Testis (tissue), 3 donors: ENCODE measurements around the gene TMEM120A. TPM values are rescaled to one million over a fixed set of nuclear protein-coding genes. Genes with fewer than 3 reads are reported as not detected.

Experiments
- DNase-seq: peaks from one replicate; pipeline ENCODE4 v3.0.0-alpha.2; 2019
- H3K27ac ChIP-seq, 2 donors: fragments of 200-600 bp; sonication (generic); one replicate each; pipeline ENCODE4 v1.5.1; 2019
- H3K27me3 ChIP-seq: fragments of 200-600 bp; sonication (generic); one replicate; pipeline ENCODE4 v1.5.1; 2019
- H3K36me3 ChIP-seq: fragments of 200-600 bp; sonication (generic); one replicate; pipeline ENCODE4 v1.5.1; 2017; ENCODE audit warnings: low read depth; ENCODE audit errors: missing control alignments
- H3K4me1 ChIP-seq: fragments of 200-600 bp; sonication (generic); one replicate; pipeline ENCODE4 v1.5.1; 2019
- H3K4me3 ChIP-seq, 2 donors: fragments of 200-600 bp; sonication (generic); one replicate each; pipeline ENCODE4 v1.5.1; 2017 to 2019
- H3K9me3 ChIP-seq: fragments of 200-600 bp; sonication (generic); one replicate; pipeline ENCODE4 v1.5.1; 2017
- POLR2A ChIP-seq: fragments of 450-650 bp; IDR thresholded peaks from one replicate; pipeline ENCODE4 v1.6.1; 2017; ENCODE audit warnings: antibody characterized with exemption, mild to moderate bottlenecking, moderate library complexity
- WGBS, 2 donors: methylation state at CpG; one replicate each; pipeline ENCODE4 v1.1.5; 2018; 5-methylcytosine and 5-hydroxymethylcytosine counted together
- intact Hi-C: fragments of 100-400 bp; cut with DNase I; formaldehyde crosslinking; loops from one replicate; pipeline ENCODE4 v1.15.1; 2023; ENCODE audit warnings: low total_unique reads
- polyA plus RNA-seq: library from polyadenylated mRNA; stranded (reverse); fragments of 350-450 nt; fragmentation: Illumina TruSeq; extraction: RNeasy Lipid Tissue Mini Kit (QIAGEN cat#74804); gene quantifications from one replicate; pipeline ENCODE4 v1.2.3, GENCODE V29; 2014; ENCODE audit warnings: low read depth, low replicate concordance; ENCODE audit not compliant: insufficient read depth
- total RNA-seq, 2 donors: library from RNA; depleted of rRNA; stranded (reverse); fragments of >200 nt; gene quantifications; one replicate each; pipeline ENCODE4 v1.2.3, GENCODE V29; 2016
- TF ChIP-seq, protein P1 (sequence below), 3 experiments: fragments of 450-650 bp in 2 of 3; fragments of 200-600 bp in 1 of 3; sonication (generic) in 1 of 3; IDR thresholded peaks; one replicate each; pipeline ENCODE4 v1.5.1; 2016 to 2019; ENCODE audit warnings: antibody characterized with exemption in 3 of 3, mild to moderate bottlenecking in 2 of 3, moderate library complexity in 1 of 3

Gene TMEM120A
- total and polyA plus RNA-seq, 3 donors from 2014 or later = 85.9 to 270 (median 150) TPM

DNA sequence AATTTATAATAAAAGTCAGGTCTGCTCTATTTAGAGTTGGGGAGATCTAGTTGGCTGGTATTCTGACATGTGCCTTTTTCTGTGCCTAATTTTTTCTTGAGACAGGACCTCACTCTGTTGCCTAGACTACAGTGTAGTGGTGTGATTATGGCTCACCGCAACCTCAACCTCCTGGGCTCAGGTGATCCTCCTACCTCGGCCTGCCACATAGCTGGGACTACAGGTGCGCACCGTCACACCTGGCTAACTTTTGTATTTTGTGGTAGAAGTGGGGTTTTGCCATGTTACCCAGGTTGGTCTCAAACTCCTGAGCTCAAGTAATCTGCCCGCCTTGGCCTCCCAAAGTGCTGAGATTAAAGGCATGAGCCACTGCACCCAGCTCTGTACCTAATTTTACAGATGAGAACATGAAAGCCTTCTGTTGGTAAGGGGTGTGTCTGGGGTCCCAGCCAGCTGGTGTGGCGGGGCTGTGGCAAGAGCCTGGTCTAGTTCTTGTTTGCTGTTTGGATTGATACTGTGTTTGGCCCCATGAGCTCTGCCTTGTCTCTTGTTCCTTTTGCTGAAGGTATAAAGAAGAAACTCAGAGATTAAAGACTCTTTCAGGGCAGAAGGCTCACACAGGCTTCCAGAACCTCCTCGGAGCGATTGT lies 48.1 kb downstream of the TMEM120A start:
- WGBS, 2 donors = 83 to 86% methylated on average over 8 of the region's 8 CpGs
- TF ChIP-seq, protein P1, sequence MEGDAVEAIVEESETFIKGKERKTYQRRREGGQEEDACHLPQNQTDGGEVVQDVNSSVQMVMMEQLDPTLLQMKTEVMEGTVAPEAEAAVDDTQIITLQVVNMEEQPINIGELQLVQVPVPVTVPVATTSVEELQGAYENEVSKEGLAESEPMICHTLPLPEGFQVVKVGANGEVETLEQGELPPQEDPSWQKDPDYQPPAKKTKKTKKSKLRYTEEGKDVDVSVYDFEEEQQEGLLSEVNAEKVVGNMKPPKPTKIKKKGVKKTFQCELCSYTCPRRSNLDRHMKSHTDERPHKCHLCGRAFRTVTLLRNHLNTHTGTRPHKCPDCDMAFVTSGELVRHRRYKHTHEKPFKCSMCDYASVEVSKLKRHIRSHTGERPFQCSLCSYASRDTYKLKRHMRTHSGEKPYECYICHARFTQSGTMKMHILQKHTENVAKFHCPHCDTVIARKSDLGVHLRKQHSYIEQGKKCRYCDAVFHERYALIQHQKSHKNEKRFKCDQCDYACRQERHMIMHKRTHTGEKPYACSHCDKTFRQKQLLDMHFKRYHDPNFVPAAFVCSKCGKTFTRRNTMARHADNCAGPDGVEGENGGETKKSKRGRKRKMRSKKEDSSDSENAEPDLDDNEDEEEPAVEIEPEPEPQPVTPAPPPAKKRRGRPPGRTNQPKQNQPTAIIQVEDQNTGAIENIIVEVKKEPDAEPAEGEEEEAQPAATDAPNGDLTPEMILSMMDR (IDR thresholded peaks at IDR 0.05) = no peak
- TF ChIP-seq POLR2A = no peak

DNA sequence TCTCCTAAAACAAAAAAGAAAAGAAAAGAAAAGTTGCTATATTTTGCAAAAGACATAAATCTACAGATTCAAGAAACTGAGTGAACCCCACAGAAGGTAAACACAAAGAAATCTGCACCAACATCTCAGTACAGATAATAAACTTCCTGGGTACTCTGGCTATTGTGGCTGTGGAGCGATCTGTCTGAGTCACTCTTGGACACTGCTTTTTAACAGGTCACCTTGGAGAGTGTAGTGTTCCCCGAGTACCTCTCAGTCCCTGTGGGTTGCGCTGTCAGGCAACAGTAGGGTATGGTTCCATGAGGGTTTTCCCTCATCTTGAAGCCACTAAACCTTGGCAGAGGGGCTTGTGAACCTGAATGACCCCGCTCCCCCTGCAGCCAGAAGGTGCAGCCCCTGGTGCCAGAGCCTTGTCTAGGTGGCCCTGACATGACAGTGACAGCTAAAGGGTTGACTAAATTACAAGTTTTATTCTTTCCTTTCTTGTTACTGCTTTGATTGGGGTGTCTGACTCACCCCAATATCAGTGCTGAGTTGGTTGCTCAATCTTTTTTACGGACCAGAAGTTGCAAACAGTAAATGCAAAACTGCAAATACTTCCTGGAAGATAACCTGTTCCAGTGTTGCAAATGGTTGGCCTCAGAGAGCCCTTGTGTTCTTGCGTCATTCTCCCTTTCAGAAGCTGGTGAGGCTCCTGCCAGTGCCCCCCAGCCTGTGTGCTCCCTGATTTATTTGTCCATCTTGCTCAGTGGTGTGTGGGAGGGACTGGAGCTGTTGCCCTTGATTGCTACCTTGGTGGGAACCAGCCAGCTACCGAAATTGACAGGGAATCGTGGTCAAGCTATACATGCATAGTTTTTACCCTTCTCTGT lies 48.9 kb downstream of the TMEM120A start:
- intact Hi-C loops = no loop called here
- no peaks in the 10 kb centered on the region for H3K27me3 ChIP-seq
- H3K9me3 ChIP-seq = no peaks in the 10 kb centered on the region
- TF ChIP-seq POLR2A = no peak
- TF ChIP-seq, protein P1 (IDR thresholded peaks at IDR 0.05) = no peak
- peaks cover 9% of the 10 kb centered on the region for H3K4me1 ChIP-seq
- 78 to 80% methylated on average over 8 of the region's 8 CpGs for WGBS, 2 donors
- H3K4me3 ChIP-seq = no peak overlapping the region
- no peaks in the 10 kb centered on the region for H3K36me3 ChIP-seq
- no peak overlapping the region for H3K27ac ChIP-seq
- DNase-seq = no peak

More for the DNA sequence above, 48.1 kb downstream of the TMEM120A start:
- H3K36me3 ChIP-seq = no peaks in the 10 kb centered on the region
- no peak for DNase-seq
- no peak overlapping the region for H3K4me3 ChIP-seq
- intact Hi-C loops = no loop called here
- H3K4me1 ChIP-seq = peaks cover 9% of the 10 kb centered on the region
- no peaks in the 10 kb centered on the region for H3K27me3 ChIP-seq
- H3K9me3 ChIP-seq = no peaks in the 10 kb centered on the region
- H3K27ac ChIP-seq = no peak overlapping the region

DNA sequence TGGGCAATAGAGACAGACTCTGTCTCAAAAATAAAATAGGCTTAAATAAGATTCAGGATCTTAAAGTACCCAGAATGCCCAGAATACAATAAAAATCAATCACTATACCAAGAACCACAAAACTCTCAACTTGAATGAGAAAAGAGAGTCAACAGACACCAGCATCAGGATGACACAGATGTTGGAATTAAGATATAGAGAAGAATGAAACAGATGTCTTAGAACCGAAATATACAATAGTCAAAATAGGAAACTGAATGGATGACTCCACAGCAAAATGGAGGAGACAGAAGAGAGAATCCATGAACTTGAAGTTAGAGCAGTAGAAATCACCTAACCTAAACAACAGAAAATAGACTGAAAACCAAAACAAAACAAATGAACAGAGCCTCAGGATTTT lies 49.9 kb downstream of the TMEM120A start:
- WGBS, 2 donors = 83 to 89% methylated on average over 1 of the region's 1 CpG
- Histone ChIP-seq H3K27ac (no peak overlapping the region), H3K36me3 (no peaks in the 10 kb centered on the region), H3K4me3 (no peak overlapping the region), H3K27me3 (no peaks in the 10 kb centered on the region), H3K9me3 (no peaks in the 10 kb centered on the region), H3K4me1 (peaks cover 9% of the 10 kb centered on the region)
- no peak for DNase-seq
- no peak for TF ChIP-seq POLR2A
- TF ChIP-seq, protein P1 (IDR thresholded peaks at IDR 0.05) = no peak
- intact Hi-C loops = no loop called here

DNA sequence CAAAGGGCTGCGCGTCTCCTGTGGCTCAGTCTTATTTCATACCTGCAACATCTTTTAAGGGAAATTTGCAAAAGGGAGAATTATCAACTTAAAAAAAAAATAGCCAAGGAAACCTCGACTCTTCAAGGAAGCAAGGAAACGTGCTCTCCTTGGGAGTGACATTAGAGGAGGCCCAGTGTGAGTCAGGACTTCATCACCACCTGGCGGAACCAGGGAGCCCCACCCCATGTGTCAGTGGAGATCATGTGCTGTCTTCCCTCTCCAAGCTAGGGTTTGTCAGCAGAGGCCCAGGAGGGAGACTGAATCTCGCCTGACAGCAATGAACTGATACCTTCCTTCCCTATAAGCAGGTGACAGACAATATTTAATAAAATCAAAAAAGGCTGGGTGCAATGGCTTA lies 50.5 kb downstream of the TMEM120A start:
- no peak for TF ChIP-seq POLR2A
- TF ChIP-seq, protein P1 (IDR thresholded peaks at IDR 0.05) = no peak
- Histone ChIP-seq H3K27me3 (no peaks in the 10 kb centered on the region), H3K27ac (no peak overlapping the region), H3K36me3 (no peaks in the 10 kb centered on the region), H3K9me3 (no peaks in the 10 kb centered on the region), H3K4me1 (peaks cover 5% of the 10 kb centered on the region), H3K4me3 (no peak overlapping the region)
- DNase-seq = no peak
- intact Hi-C loops = no loop called here
- WGBS, 2 donors = 86 to 90% methylated on average over 6 of the region's 6 CpGs
